H9 (cell line): ENCODE data around the gene CYP8B1. TPM values are rescaled to one million over a fixed set of nuclear protein-coding genes. Genes with fewer than 3 reads are reported as not detected.

Experiments
- DNase-seq: peaks from one replicate; pipeline ENCODE4 v3.0.0-alpha.2; 2017
- H2AFZ ChIP-seq: one replicate; pipeline ENCODE4 v1.6.1; 2013; ENCODE audit warnings: mild to moderate bottlenecking, low read length, control low read depth, moderate library complexity
- H2AK5ac ChIP-seq: 2 replicates; pipeline ENCODE4 v1.6.1; 2013; ENCODE audit warnings: low read length, control low read depth, mixed read lengths; ENCODE audit not compliant: insufficient read length
- H2BK120ac ChIP-seq: one replicate; pipeline ENCODE4 v1.6.1; 2013; ENCODE audit warnings: low read depth, mild to moderate bottlenecking, low read length, control low read depth, inconsistent platforms; ENCODE audit not compliant: poor library complexity, severe bottlenecking
- H2BK12ac ChIP-seq: 2 replicates; pipeline ENCODE4 v1.6.1; 2013; ENCODE audit warnings: low read length, control low read depth, mixed read lengths, low read depth; ENCODE audit not compliant: insufficient read length
- H2BK15ac ChIP-seq: 2 replicates; pipeline ENCODE4 v1.6.1; 2013; ENCODE audit warnings: low read depth, low read length, control low read depth
- H2BK20ac ChIP-seq: one replicate; pipeline ENCODE4 v1.6.1; 2013; ENCODE audit warnings: low read depth, mild to moderate bottlenecking, low read length, control low read depth, inconsistent platforms; ENCODE audit not compliant: poor library complexity, severe bottlenecking
- H2BK5ac ChIP-seq: 2 replicates; pipeline ENCODE4 v1.6.1; 2013; ENCODE audit warnings: low read length, control low read depth, mixed read lengths; ENCODE audit not compliant: insufficient read length
- H3K14ac ChIP-seq: 2 replicates; pipeline ENCODE4 v1.6.1; 2013; ENCODE audit warnings: low read length, control low read depth; ENCODE audit not compliant: insufficient read depth
- H3K18ac ChIP-seq: 2 replicates; pipeline ENCODE4 v1.6.1; 2013; ENCODE audit warnings: low read depth, mild to moderate bottlenecking, mixed read lengths, low read length, control low read depth; ENCODE audit not compliant: insufficient read length
- H3K23ac ChIP-seq: 2 replicates; pipeline ENCODE4 v1.6.1; 2013; ENCODE audit warnings: low read length, control low read depth, mixed read lengths, low read depth; ENCODE audit not compliant: insufficient read length
- H3K23me2 ChIP-seq: 2 replicates; pipeline ENCODE4 v1.6.1; 2013; ENCODE audit warnings: low read depth, mild to moderate bottlenecking, mixed read lengths, low read length, control low read depth; ENCODE audit not compliant: insufficient read length, poor library complexity, severe bottlenecking
- H3K27ac ChIP-seq: 2 replicates; pipeline ENCODE4 v1.5.1; 2013; ENCODE audit warnings: low read length, control low read depth, mixed read lengths, low read depth; ENCODE audit not compliant: insufficient read length
- H3K27me3 ChIP-seq: 2 replicates; pipeline ENCODE4 v1.6.1; 2013; ENCODE audit warnings: low read length, control low read depth, inconsistent platforms; ENCODE audit not compliant: insufficient read depth
- H3K4ac ChIP-seq: 2 replicates; pipeline ENCODE4 v1.6.1; 2013; ENCODE audit warnings: low read depth, mild to moderate bottlenecking, control low read depth, inconsistent platforms, low read length, moderate library complexity
- H3K4me1 ChIP-seq: 2 replicates; pipeline ENCODE4 v1.6.1; 2013; ENCODE audit warnings: low read length, control low read depth, inconsistent platforms; ENCODE audit not compliant: insufficient read depth
- H3K4me2 ChIP-seq: 2 replicates; pipeline ENCODE4 v1.6.1; 2013; ENCODE audit warnings: low read length, control low read depth, mixed read lengths; ENCODE audit not compliant: insufficient read length, insufficient read depth
- H3K56ac ChIP-seq: 2 replicates; pipeline ENCODE4 v1.6.1; 2013; ENCODE audit warnings: low read depth, mild to moderate bottlenecking, mixed read lengths, low read length, control low read depth; ENCODE audit not compliant: insufficient read length
- H3K79me1 ChIP-seq: 2 replicates; pipeline ENCODE4 v1.6.1; 2013; ENCODE audit warnings: low read depth, mild to moderate bottlenecking, moderate library complexity, low read length, control low read depth, inconsistent platforms; ENCODE audit not compliant: insufficient read depth, poor library complexity, severe bottlenecking
- H3K79me2 ChIP-seq: 2 replicates; pipeline ENCODE4 v1.6.1; 2013; ENCODE audit warnings: low read length, control low read depth, inconsistent platforms; ENCODE audit not compliant: insufficient read depth
- H3K9ac ChIP-seq: 2 replicates; pipeline ENCODE4 v1.6.1; 2013; ENCODE audit warnings: low read length, control low read depth, mixed read lengths; ENCODE audit not compliant: insufficient read length; ENCODE audit errors: extremely low read depth
- H3K9me3 ChIP-seq: one replicate; pipeline ENCODE4 v1.6.1; 2013; ENCODE audit warnings: low read depth, low read length, inconsistent platforms; ENCODE audit not compliant: control insufficient read depth
- H3T11ph ChIP-seq: one replicate; pipeline ENCODE4 v1.6.1; 2013; ENCODE audit warnings: mild to moderate bottlenecking, low read length, control low read depth, inconsistent platforms
- H4K20me1 ChIP-seq: one replicate; pipeline ENCODE4 v1.6.1; 2013; ENCODE audit not compliant: control insufficient read depth, insufficient read length, insufficient read depth
- H4K5ac ChIP-seq: 2 replicates; pipeline ENCODE4 v1.6.1; 2013; ENCODE audit warnings: low read depth, mild to moderate bottlenecking, mixed read lengths, low read length, control low read depth; ENCODE audit not compliant: insufficient read length
- H4K8ac ChIP-seq: replicated peaks from 2 replicates; pipeline ENCODE4 v1.6.1; 2013; ENCODE audit warnings: low read length, control low read depth, mixed read lengths, low read depth; ENCODE audit not compliant: insufficient read length
- H4K91ac ChIP-seq: 2 replicates; pipeline ENCODE4 v1.6.1; 2013; ENCODE audit warnings: low read depth, mild to moderate bottlenecking, moderate library complexity, mixed read lengths, low read length, control low read depth; ENCODE audit not compliant: insufficient read length
- H3K27ac Mint-ChIP-seq, 3 experiments: 2 replicates in 2 of 3; 3 replicates in 1 of 3; pipeline ENCODE4 v1.8.0; 2020 to 2021; ENCODE audit warnings: mixed read lengths in 3 of 3, mild to moderate bottlenecking in 1 of 3, moderate library complexity in 1 of 3
- H3K27me3 Mint-ChIP-seq: 2 replicates; pipeline ENCODE4 v1.8.0; 2021; ENCODE audit warnings: low read depth, mild to moderate bottlenecking, moderate library complexity, mixed read lengths
- H3K36me3 Mint-ChIP-seq, 3 experiments: 2 replicates in 2 of 3; 3 replicates in 1 of 3; pipeline ENCODE4 v1.8.0; 2020 to 2021; ENCODE audit warnings: low read depth in 3 of 3, mixed read lengths in 3 of 3; ENCODE audit not compliant: insufficient read depth in 1 of 3
- H3K4me1 Mint-ChIP-seq, 2 experiments: 2 replicates each; pipeline ENCODE4 v1.8.0; 2020; ENCODE audit warnings: mixed read lengths in 2 of 2
- H3K4me3 Mint-ChIP-seq, 2 experiments: 2 replicates in 1 of 2; 3 replicates in 1 of 2; pipeline ENCODE4 v1.8.0; 2020 to 2021; ENCODE audit warnings: mild to moderate bottlenecking in 2 of 2, mixed read lengths in 2 of 2, moderate library complexity in 1 of 2
- H3K9me3 Mint-ChIP-seq, 2 experiments: 2 replicates in 1 of 2; 3 replicates in 1 of 2; pipeline ENCODE4 v1.8.0; 2020; ENCODE audit warnings: mild to moderate bottlenecking in 2 of 2, mixed read lengths in 2 of 2, moderate library complexity in 1 of 2
- WGBS: extraction: QIAGEN DNeasy Blood & Tissue Kit; methylation state at CpG from one replicate; pipeline ENCODE4 v1.1.7; 2013; ENCODE audit warnings: missing lambda C conversion rate, low lambda C conversion rate, mixed read lengths; ENCODE audit not compliant: insufficient read length; ENCODE audit errors: extremely low coverage; 5-methylcytosine and 5-hydroxymethylcytosine counted together
- long read RNA-seq: library from polyadenylated mRNA; unstranded; transcript quantifications from one replicate; pipeline ENCODE4 v2.0.0, GENCODE V29; 2020
- total RNA-seq: library from RNA; stranded (reverse); gene quantifications from 2 replicates; pipeline ENCODE4 v1.2.1, GENCODE V29; 2021
- TF ChIP-seq, protein P1 (sequence below): fragments of 200-600 bp; sonication (generic); conservative IDR thresholded peaks from 3 replicates; pipeline ENCODE4 v1.8.0; 2021; ENCODE audit warnings: antibody characterized with exemption, mild to moderate bottlenecking

The CYP8B1 gene, protein sequence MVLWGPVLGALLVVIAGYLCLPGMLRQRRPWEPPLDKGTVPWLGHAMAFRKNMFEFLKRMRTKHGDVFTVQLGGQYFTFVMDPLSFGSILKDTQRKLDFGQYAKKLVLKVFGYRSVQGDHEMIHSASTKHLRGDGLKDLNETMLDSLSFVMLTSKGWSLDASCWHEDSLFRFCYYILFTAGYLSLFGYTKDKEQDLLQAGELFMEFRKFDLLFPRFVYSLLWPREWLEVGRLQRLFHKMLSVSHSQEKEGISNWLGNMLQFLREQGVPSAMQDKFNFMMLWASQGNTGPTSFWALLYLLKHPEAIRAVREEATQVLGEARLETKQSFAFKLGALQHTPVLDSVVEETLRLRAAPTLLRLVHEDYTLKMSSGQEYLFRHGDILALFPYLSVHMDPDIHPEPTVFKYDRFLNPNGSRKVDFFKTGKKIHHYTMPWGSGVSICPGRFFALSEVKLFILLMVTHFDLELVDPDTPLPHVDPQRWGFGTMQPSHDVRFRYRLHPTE
- not detected in 2 replicates for total RNA-seq
- long read RNA-seq: 0 reads

DNA sequence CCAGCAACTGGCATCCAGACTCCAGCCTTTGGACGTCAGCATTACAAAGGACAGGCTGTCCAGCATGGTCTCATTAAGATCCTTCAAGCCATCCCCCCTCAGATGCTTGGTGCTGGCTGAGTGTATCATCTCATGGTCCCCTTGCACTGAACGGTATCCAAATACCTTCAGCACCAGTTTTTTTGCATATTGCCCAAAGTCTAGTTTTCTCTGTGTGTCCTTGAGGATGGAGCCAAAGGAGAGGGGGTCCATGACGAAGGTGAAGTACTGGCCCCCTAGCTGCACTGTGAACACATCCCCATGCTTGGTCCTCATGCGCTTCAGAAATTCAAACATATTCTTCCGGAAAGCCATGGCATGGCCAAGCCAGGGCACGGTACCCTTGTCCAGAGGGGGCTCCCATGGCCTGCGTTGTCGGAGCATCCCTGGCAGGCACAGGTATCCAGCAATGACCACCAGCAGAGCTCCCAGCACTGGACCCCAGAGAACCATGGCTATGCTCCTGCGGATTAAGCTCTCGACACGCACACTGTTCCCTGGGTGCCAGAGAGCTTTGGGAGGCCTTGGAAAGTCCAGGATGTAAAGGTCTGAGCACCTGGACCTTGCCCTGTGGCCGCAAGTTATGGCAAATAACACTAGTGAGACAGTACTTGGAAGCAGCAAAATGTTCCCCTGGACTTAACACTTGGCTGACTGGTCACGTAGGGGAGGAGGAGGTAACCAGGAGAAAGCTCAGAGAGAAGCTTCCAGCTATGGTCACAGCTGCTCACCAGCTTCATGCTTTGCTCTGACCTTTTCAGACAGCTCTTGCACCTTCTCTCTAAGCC, at the start of gene CYP8B1:
CYP8B1 (minus strand) TSS at position 555 of the 827 bp plus-strand sequence; CDS start at position 492, 63 bp downstream.
- Histone ChIP-seq H4K5ac (no peak within 1 kb of the TSS), H2AK5ac (no peak within 1 kb of the TSS), H3K27me3 (no peaks in the 10 kb centered on the region), H3K23ac (no peak within 1 kb of the TSS), H3K79me2 (no peaks in the 10 kb centered on the region), H2BK12ac (no peak within 1 kb of the TSS), H3K4ac (no peak within 1 kb of the TSS), H4K20me1 (no peaks in the 10 kb centered on the region), H2BK5ac (no peak within 1 kb of the TSS), H4K91ac (no peak within 1 kb of the TSS), H3K23me2 (peaks cover under 1% of the 10 kb centered on the region), H3K4me2 (no peak within 1 kb of the TSS), H2BK15ac (no peak within 1 kb of the TSS), H3K79me1 (no peaks in the 10 kb centered on the region), H2AFZ (no peak within 1 kb of the TSS), H3K56ac (no peak within 1 kb of the TSS), H3K9me3 (no peaks in the 10 kb centered on the region), H3K27ac (no peak within 1 kb of the TSS), H4K8ac (no peak within 1 kb of the TSS), H3K14ac (no peak within 1 kb of the TSS), H2BK120ac (no peak within 1 kb of the TSS), H3T11ph (no peak within 1 kb of the TSS), H2BK20ac (no peak within 1 kb of the TSS), H3K9ac (no peak within 1 kb of the TSS), H3K18ac (no peak within 1 kb of the TSS), H3K4me1 (peaks cover 4% of the 10 kb centered on the region; the same call in 1 of the 2 replicates)
- Mint-ChIP-seq H3K9me3 (no peaks in the 10 kb centered on the region), H3K4me1 (peaks cover 7 to 8% of the 10 kb centered on the region in 2 experiments), H3K4me3 (no peak within 1 kb of the TSS), H3K36me3 (no peaks in the 10 kb centered on the region), H3K27ac (no peak within 1 kb of the TSS), H3K27me3 (peaks cover 4% of the 10 kb centered on the region)
- DNase-seq: no peak
- TF ChIP-seq, protein P1, sequence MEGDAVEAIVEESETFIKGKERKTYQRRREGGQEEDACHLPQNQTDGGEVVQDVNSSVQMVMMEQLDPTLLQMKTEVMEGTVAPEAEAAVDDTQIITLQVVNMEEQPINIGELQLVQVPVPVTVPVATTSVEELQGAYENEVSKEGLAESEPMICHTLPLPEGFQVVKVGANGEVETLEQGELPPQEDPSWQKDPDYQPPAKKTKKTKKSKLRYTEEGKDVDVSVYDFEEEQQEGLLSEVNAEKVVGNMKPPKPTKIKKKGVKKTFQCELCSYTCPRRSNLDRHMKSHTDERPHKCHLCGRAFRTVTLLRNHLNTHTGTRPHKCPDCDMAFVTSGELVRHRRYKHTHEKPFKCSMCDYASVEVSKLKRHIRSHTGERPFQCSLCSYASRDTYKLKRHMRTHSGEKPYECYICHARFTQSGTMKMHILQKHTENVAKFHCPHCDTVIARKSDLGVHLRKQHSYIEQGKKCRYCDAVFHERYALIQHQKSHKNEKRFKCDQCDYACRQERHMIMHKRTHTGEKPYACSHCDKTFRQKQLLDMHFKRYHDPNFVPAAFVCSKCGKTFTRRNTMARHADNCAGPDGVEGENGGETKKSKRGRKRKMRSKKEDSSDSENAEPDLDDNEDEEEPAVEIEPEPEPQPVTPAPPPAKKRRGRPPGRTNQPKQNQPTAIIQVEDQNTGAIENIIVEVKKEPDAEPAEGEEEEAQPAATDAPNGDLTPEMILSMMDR: no peak
- WGBS: no CpG with 5 or more reads among the region's 13 CpGs
